ENCODE measurements around the gene USP6NL. TPM values are rescaled to one million over a fixed set of nuclear protein-coding genes. Genes with fewer than 3 reads are reported as not detected.
"Not testable (repeated sequence)": the region's sequence is repeated elsewhere in the genome, so short reads cannot be mapped to it uniquely, and the experiment has no call there.

USP6NL gene
- polyA plus RNA-seq, 3 donors = 5.5 to 7.7 (median 6.7) TPM

DNA sequence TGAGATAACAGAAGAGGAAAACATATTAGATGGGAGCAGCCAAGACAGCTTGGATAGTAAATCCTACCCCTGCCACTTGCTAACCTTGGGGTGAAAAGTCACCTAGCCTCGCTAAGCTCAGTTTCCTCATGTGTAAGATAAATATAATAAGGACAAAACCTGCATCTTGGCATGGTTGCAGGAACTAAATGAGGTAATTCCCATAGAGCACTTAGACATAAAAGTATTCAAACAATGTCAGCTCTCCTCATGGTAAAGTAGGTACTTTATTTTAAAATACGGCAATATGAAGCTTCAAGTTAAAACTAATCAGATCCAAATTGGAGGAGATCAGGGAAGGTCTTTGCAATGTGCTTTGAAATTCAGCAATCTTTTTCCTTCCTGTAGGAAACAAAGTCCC lies 113.1 kb downstream of the USP6NL start:
- Histone ChIP-seq H4K20me1 (ENCODE audit: insufficient read depth, low read length) (no peaks in the 10 kb centered on the region), H3K27me3 (ENCODE audit: control insufficient read depth in 2 of 2, insufficient read depth in 2 of 2, low read length in 2 of 2) (no peaks in the 10 kb centered on the region), H3K27ac (ENCODE audit: low read depth in 1 of 2, low read length in 2 of 2) (no peak overlapping the region), H3K79me2 (ENCODE audit: insufficient read depth, low read length) (no peaks in the 10 kb centered on the region), H3K4me3 (replicated peaks in 1 of 3; ENCODE audit: low read depth in 2 of 3, low read length in 3 of 3) (no peak overlapping the region), H3K9ac (ENCODE audit: insufficient read depth, low read length, poor library complexity, severe bottlenecking) (no peak overlapping the region), H2AFZ (ENCODE audit: insufficient read depth, low read depth, low read length, poor library complexity, severe bottlenecking) (no peak overlapping the region), H3K9me3 (replicated peaks in 1 of 2; ENCODE audit: control insufficient read depth in 1 of 2, insufficient read depth in 1 of 2, low read length in 2 of 2) (no peaks in the 10 kb centered on the region), H3K36me3 (replicated peaks in 1 of 2; ENCODE audit: control insufficient read depth in 1 of 2, insufficient read depth in 2 of 2, low read length in 2 of 2) (peaks cover 3 to 23% of the 10 kb centered on the region in 2 donors), H3K4me2 (replicated peaks; ENCODE audit: extremely low read depth, low read length, poor library complexity, severe bottlenecking) (no peak overlapping the region), H3K4me1 (ENCODE audit: control insufficient read depth in 1 of 2, insufficient read depth in 2 of 2, low read length in 2 of 2) (no peaks in the 10 kb centered on the region)
- Mint-ChIP-seq H3K9me3 (no peaks in the 10 kb centered on the region), H3K27ac (no peak overlapping the region), H3K27me3 (ENCODE audit: low read depth in 3 of 3) (peaks cover 0 to 1% (median 0%) of the 10 kb centered on the region in 3 donors), H3K36me3 (peaks cover 29 to 38% of the 10 kb centered on the region in 2 donors), H3K4me1 (no peaks in the 10 kb centered on the region), H3K4me3 (no peak overlapping the region)
- intact Hi-C loops (cut with micrococcal nuclease) = no loop called here
- WGBS (ENCODE audit: insufficient coverage) = no CpG with 5 or more reads among the region's 2 CpGs
- no peak for DNase-seq
- TF ChIP-seq, protein P1, sequence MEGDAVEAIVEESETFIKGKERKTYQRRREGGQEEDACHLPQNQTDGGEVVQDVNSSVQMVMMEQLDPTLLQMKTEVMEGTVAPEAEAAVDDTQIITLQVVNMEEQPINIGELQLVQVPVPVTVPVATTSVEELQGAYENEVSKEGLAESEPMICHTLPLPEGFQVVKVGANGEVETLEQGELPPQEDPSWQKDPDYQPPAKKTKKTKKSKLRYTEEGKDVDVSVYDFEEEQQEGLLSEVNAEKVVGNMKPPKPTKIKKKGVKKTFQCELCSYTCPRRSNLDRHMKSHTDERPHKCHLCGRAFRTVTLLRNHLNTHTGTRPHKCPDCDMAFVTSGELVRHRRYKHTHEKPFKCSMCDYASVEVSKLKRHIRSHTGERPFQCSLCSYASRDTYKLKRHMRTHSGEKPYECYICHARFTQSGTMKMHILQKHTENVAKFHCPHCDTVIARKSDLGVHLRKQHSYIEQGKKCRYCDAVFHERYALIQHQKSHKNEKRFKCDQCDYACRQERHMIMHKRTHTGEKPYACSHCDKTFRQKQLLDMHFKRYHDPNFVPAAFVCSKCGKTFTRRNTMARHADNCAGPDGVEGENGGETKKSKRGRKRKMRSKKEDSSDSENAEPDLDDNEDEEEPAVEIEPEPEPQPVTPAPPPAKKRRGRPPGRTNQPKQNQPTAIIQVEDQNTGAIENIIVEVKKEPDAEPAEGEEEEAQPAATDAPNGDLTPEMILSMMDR (IDR thresholded peaks at IDR 0.05) = no peak

DNA sequence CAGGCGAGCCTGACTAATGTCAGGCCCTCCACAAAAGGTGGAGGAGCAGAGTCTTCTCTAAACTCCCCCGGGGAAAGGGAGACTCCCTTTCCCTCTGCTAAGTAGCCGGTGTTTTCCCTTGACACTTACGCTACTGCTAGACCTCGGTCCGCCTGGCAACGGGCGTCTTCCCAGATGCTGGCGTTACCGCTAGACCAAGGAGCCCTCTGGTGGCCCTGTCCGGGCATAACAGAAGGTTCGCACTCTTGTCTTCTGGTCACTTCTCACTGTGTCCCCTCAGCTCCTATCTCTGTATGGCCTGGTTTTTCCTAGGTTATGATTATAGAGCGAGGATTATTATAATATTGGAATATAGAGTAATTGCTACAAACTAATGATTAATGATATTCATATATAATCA lies 116.5 kb downstream of the USP6NL start:
- H3K4me1 Mint-ChIP-seq; H3K4me3 ChIP-seq (replicated peaks in 1 of 3; ENCODE audit: low read depth in 2 of 3, low read length in 3 of 3); H3K79me2 ChIP-seq (ENCODE audit: insufficient read depth, low read length); H3K9me3 Mint-ChIP-seq; H2AFZ ChIP-seq (ENCODE audit: insufficient read depth, low read depth, low read length, poor library complexity, severe bottlenecking); H3K4me2 ChIP-seq (replicated peaks; ENCODE audit: extremely low read depth, low read length, poor library complexity, severe bottlenecking); H3K27ac ChIP-seq (ENCODE audit: low read depth in 1 of 2, low read length in 2 of 2); H3K9me3 ChIP-seq (replicated peaks in 1 of 2; ENCODE audit: control insufficient read depth in 1 of 2, insufficient read depth in 1 of 2, low read length in 2 of 2); H3K27ac Mint-ChIP-seq; H3K4me1 ChIP-seq (ENCODE audit: control insufficient read depth in 1 of 2, insufficient read depth in 2 of 2, low read length in 2 of 2); DNase-seq; intact Hi-C loops (cut with micrococcal nuclease); H3K27me3 Mint-ChIP-seq (ENCODE audit: low read depth in 3 of 3); H3K4me3 Mint-ChIP-seq; H3K27me3 ChIP-seq (ENCODE audit: control insufficient read depth in 2 of 2, insufficient read depth in 2 of 2, low read length in 2 of 2); H3K9ac ChIP-seq (ENCODE audit: insufficient read depth, low read length, poor library complexity, severe bottlenecking); H4K20me1 ChIP-seq (ENCODE audit: insufficient read depth, low read length): not testable (repeated sequence)
- 97% methylated on average over 6 of the region's 13 CpGs for WGBS (ENCODE audit: insufficient coverage)
- peaks cover 49 to 61% of the 10 kb centered on the region in 2 donors for H3K36me3 Mint-ChIP-seq
- H3K36me3 ChIP-seq (replicated peaks in 1 of 2; ENCODE audit: control insufficient read depth in 1 of 2, insufficient read depth in 2 of 2, low read length in 2 of 2) = peaks cover 10 to 55% of the 10 kb centered on the region in 2 donors

Measured in CD14-positive monocyte (primary cell).